Uterus (tissue), 2 donors: ENCODE results near the gene ZNF138.

Source experiments
- POLR2A ChIP-seq, 2 donors: fragments of 450-650 bp; IDR thresholded peaks; one replicate each; pipeline ENCODE4 v1.6.1; 2016; ENCODE audit warnings: antibody characterized with exemption in 2 of 2, mild to moderate bottlenecking in 1 of 2, moderate library complexity in 1 of 2
- TF ChIP-seq, protein P1 (sequence below), 4 experiments: fragments of 200-600 bp in 2 of 4; fragments of 450-650 bp in 2 of 4; sonication (generic) in 2 of 4; IDR thresholded peaks; one replicate each; pipeline ENCODE4 v1.5.1; 2016 to 2019; ENCODE audit warnings: antibody characterized with exemption in 4 of 4, mild to moderate bottlenecking in 2 of 4, moderate library complexity in 1 of 4

DNA sequence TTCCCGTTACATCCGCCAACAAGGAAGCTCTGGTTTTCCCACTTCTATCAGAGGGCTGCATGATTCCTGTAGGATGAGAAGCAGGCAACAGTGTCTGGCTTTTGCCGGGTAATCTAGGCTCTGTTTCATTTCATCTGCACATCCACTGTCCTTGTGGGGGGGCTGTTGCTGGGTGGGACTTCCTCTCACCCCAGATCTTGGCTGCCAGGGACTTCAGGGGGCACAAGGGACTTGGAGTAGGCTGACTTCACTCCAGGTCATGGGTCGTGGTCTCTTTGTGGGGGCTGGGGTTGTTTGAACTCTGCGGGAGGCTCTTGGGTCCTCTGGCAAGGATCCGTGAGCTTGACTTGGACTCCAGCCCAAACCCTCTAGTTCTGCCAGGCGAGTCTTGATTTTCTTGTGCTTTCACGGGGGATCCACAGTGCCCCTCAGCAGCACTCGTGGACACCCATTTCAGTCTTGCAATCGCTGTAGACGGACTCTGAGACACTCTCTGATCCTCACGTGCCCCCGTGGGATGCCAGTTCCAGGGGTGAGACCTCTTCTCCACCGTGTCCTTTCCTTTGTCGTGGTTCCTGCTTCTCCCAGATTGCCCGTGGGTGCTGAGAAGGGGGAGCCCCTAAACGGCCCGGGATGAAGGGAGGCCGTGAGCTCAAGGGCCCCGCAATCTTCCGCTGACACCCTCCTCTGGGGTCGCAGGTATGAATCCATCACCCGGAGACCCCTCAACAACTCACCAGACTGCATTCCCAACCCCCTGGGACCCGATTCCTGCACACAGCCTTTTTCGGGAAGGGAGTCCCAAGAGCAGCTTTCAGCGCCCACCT is 87.4 kb downstream of the ZNF138 start:
- TF ChIP-seq, protein P1, sequence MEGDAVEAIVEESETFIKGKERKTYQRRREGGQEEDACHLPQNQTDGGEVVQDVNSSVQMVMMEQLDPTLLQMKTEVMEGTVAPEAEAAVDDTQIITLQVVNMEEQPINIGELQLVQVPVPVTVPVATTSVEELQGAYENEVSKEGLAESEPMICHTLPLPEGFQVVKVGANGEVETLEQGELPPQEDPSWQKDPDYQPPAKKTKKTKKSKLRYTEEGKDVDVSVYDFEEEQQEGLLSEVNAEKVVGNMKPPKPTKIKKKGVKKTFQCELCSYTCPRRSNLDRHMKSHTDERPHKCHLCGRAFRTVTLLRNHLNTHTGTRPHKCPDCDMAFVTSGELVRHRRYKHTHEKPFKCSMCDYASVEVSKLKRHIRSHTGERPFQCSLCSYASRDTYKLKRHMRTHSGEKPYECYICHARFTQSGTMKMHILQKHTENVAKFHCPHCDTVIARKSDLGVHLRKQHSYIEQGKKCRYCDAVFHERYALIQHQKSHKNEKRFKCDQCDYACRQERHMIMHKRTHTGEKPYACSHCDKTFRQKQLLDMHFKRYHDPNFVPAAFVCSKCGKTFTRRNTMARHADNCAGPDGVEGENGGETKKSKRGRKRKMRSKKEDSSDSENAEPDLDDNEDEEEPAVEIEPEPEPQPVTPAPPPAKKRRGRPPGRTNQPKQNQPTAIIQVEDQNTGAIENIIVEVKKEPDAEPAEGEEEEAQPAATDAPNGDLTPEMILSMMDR (IDR thresholded peaks at IDR 0.05) = no peak
- TF ChIP-seq POLR2A (IDR thresholded peaks at IDR 0.05) = no peak
